DND-41 (cell line): ENCODE measurements around the gene YLPM1.
A peak's percentile ranks its signal among the peaks of the same experiment; 100 is the strongest.

ENCODE experiments used
- ATAC-seq: fragments of 200-7000 bp; cut with Tn5 transposase; 3 replicates; pipeline ENCODE4 v1.9.1; 2021; ENCODE audit warnings: low read depth; ENCODE audit not compliant: insufficient read depth
- DNase-seq: peaks from one replicate; pipeline ENCODE4 v3.0.0-alpha.2; 2020
- H2AFZ ChIP-seq: 2 replicates; pipeline ENCODE4 v1.6.0; 2012; ENCODE audit warnings: low read depth, low read length
- H3K27ac ChIP-seq: 2 replicates; pipeline ENCODE4 v1.5.1; 2012; ENCODE audit warnings: low read length, inconsistent platforms
- H3K27me3 ChIP-seq: fragments of 200-600 bp; sonication (generic); 2 replicates; pipeline ENCODE4 v1.6.0; 2012; ENCODE audit warnings: low read length, mild to moderate bottlenecking, inconsistent platforms; ENCODE audit not compliant: insufficient read depth, poor library complexity
- H3K36me3 ChIP-seq: 2 replicates; pipeline ENCODE4 v1.5.1; 2012; ENCODE audit warnings: low read length, inconsistent platforms; ENCODE audit not compliant: insufficient read depth
- H3K4me1 ChIP-seq: 2 replicates; pipeline ENCODE4 v1.5.1; 2012; ENCODE audit warnings: mild to moderate bottlenecking, low read length; ENCODE audit not compliant: insufficient read depth
- H3K4me2 ChIP-seq: 2 replicates; pipeline ENCODE4 v1.6.0; 2012; ENCODE audit warnings: mild to moderate bottlenecking, moderate library complexity, low read length, inconsistent platforms; ENCODE audit not compliant: insufficient read depth
- H3K4me3 ChIP-seq, 2 experiments: fragments of 200-600 bp in 1 of 2; shearing (Covaris generic) in 1 of 2; 2 replicates each; pipeline ENCODE4 v1.5.1; 2012 to 2016; ENCODE audit warnings: inconsistent platforms in 2 of 2, low read length in 2 of 2, mild to moderate bottlenecking in 2 of 2, low read depth in 1 of 2, moderate library complexity in 1 of 2
- H3K79me2 ChIP-seq: 2 replicates; pipeline ENCODE4 v1.6.0; 2012; ENCODE audit warnings: low read length, inconsistent platforms; ENCODE audit not compliant: insufficient read depth
- H3K9ac ChIP-seq: 2 replicates; pipeline ENCODE4 v1.6.0; 2012; ENCODE audit warnings: low read depth, mild to moderate bottlenecking, inconsistent platforms, low read length, moderate library complexity
- H3K9me3 ChIP-seq: 2 replicates; pipeline ENCODE4 v1.5.1; 2012; ENCODE audit warnings: low read length, moderate library complexity, mild to moderate bottlenecking, inconsistent platforms; ENCODE audit not compliant: insufficient read depth, severe bottlenecking
- H4K20me1 ChIP-seq: 2 replicates; pipeline ENCODE4 v1.6.0; 2012; ENCODE audit warnings: low read length; ENCODE audit not compliant: insufficient read depth
- CTCF ChIP-seq: IDR thresholded peaks from 2 replicates; pipeline ENCODE4 v1.5.1; 2012; ENCODE audit warnings: borderline replicate concordance, low read length, moderate library complexity, mild to moderate bottlenecking; ENCODE audit not compliant: poor library complexity, severe bottlenecking; ENCODE audit errors: extremely low read depth
- EZH2 ChIP-seq: IDR thresholded peaks from 3 replicates; pipeline ENCODE4 v1.6.1; 2012; ENCODE audit warnings: borderline replicate concordance, low read depth, mild to moderate bottlenecking, moderate library complexity, low read length, inconsistent platforms; ENCODE audit not compliant: severe bottlenecking

YLPM1 gene

GRCh38 chr14:74866708-74867389 is 103.7 kb downstream of the YLPM1 start:
- Histone ChIP-seq H3K9ac (no peak overlapping the region), H3K27me3 (no peaks in the 10 kb centered on the region), H3K79me2 (no peaks in the 10 kb centered on the region), H3K27ac (no peak overlapping the region), H3K4me3 (no peak overlapping the region), H2AFZ (no peak overlapping the region), H4K20me1 (no peaks in the 10 kb centered on the region), H3K9me3 (no peaks in the 10 kb centered on the region), H3K36me3 (no peaks in the 10 kb centered on the region), H3K4me2 (no peak overlapping the region), H3K4me1 (no peaks in the 10 kb centered on the region)
- ATAC-seq (no peak), DNase-seq (no peak)
- no peak for TF ChIP-seq CTCF
- TF ChIP-seq EZH2, result no peak

GRCh38 chr14:74867673-74868072 is 104.6 kb downstream of the YLPM1 start:
- Histone ChIP-seq H2AFZ (no peak overlapping the region), H3K27ac (no peak overlapping the region), H3K4me2 (no peak overlapping the region)

GRCh38 chr14:74868739-74869138 is 105.6 kb downstream of the YLPM1 start:
- H4K20me1 ChIP-seq, result no peaks in the 10 kb centered on the region
- ATAC-seq, result no peak
- no peak for DNase-seq
- no peak overlapping the region for H3K4me3 ChIP-seq
- H3K27me3 ChIP-seq, result no peaks in the 10 kb centered on the region
- H2AFZ ChIP-seq, result no peak overlapping the region
- no peaks in the 10 kb centered on the region for H3K79me2 ChIP-seq
- H3K4me1 ChIP-seq, result no peaks in the 10 kb centered on the region
- H3K27ac ChIP-seq, result no peak overlapping the region
- no peak overlapping the region for H3K9ac ChIP-seq
- H3K4me2 ChIP-seq, result no peak overlapping the region
- no peak for TF ChIP-seq EZH2
- no peak for TF ChIP-seq CTCF
- H3K36me3 ChIP-seq, result no peaks in the 10 kb centered on the region
- H3K9me3 ChIP-seq, result no peaks in the 10 kb centered on the region

More at GRCh38 chr14:74867673-74868072, 104.6 kb downstream of the YLPM1 start:
- Histone ChIP-seq H3K9ac (no peak overlapping the region), H3K36me3 (no peaks in the 10 kb centered on the region), H3K4me3 (no peak overlapping the region), H3K79me2 (no peaks in the 10 kb centered on the region), H3K27me3 (no peaks in the 10 kb centered on the region), H3K9me3 (no peaks in the 10 kb centered on the region), H4K20me1 (no peaks in the 10 kb centered on the region), H3K4me1 (no peaks in the 10 kb centered on the region)
- ATAC-seq (peak; percentile 44; the same call in 1 of the 3 replicates), DNase-seq (no peak)
- no peak for TF ChIP-seq CTCF
- TF ChIP-seq EZH2, result no peak
